Trophoblast cell (in vitro differentiated cells and primary cell): Measurements from ENCODE around the gene ARL8B.

Source experiments
- DNase-seq, 2 donors: peaks; one replicate each; pipeline ENCODE4 v3.0.0-alpha.2; 2016
- H2AFZ ChIP-seq: 2 replicates; pipeline ENCODE4 v1.6.1; 2013; ENCODE audit warnings: low read length, moderate library complexity, mild to moderate bottlenecking; ENCODE audit not compliant: insufficient read depth, poor library complexity
- H2AK5ac ChIP-seq: 2 replicates; pipeline ENCODE4 v1.6.1; 2013; ENCODE audit warnings: mild to moderate bottlenecking, low read length
- H2BK120ac ChIP-seq: 2 replicates; pipeline ENCODE4 v1.6.1; 2013; ENCODE audit warnings: low read length, mild to moderate bottlenecking, moderate library complexity; ENCODE audit not compliant: insufficient read depth, poor library complexity
- H2BK12ac ChIP-seq: 2 replicates; pipeline ENCODE4 v1.6.1; 2013; ENCODE audit warnings: mild to moderate bottlenecking, low read length, moderate library complexity
- H2BK5ac ChIP-seq: 2 replicates; pipeline ENCODE4 v1.6.1; 2013; ENCODE audit warnings: low read length, low read depth, moderate library complexity, mild to moderate bottlenecking; ENCODE audit not compliant: poor library complexity
- H3K14ac ChIP-seq: 2 replicates; pipeline ENCODE4 v1.6.1; 2013; ENCODE audit warnings: mild to moderate bottlenecking, low read length
- H3K18ac ChIP-seq: 2 replicates; pipeline ENCODE4 v1.6.1; 2013; ENCODE audit warnings: mild to moderate bottlenecking, low read length
- H3K23ac ChIP-seq: 2 replicates; pipeline ENCODE4 v1.6.1; 2013; ENCODE audit warnings: low read length
- H3K27ac ChIP-seq: 2 replicates; pipeline ENCODE4 v1.5.1; 2013; ENCODE audit warnings: low read depth, mild to moderate bottlenecking, inconsistent platforms, low read length, moderate library complexity
- H3K27me3 ChIP-seq: 2 replicates; pipeline ENCODE4 v1.6.1; 2013; ENCODE audit warnings: inconsistent platforms, mild to moderate bottlenecking, low read length, moderate library complexity; ENCODE audit not compliant: insufficient read depth
- H3K36me3 ChIP-seq, 2 experiments: 1 replicate in 1 of 2; 2 replicates in 1 of 2; pipeline ENCODE4 v1.6.1; 2013; ENCODE audit warnings: low read length in 2 of 2, mild to moderate bottlenecking in 2 of 2, moderate library complexity in 1 of 2; ENCODE audit not compliant: insufficient read depth in 2 of 2, control insufficient read depth in 1 of 2
- H3K4ac ChIP-seq: 2 replicates; pipeline ENCODE4 v1.6.1; 2013; ENCODE audit warnings: low read depth, mild to moderate bottlenecking, low read length, moderate library complexity
- H3K4me1 ChIP-seq, 2 experiments: 1 replicate in 1 of 2; 2 replicates in 1 of 2; pipeline ENCODE4 v1.6.1; 2013; ENCODE audit warnings: low read length in 2 of 2, mild to moderate bottlenecking in 2 of 2, moderate library complexity in 1 of 2; ENCODE audit not compliant: insufficient read depth in 2 of 2, control insufficient read depth in 1 of 2
- H3K4me2 ChIP-seq: 2 replicates; pipeline ENCODE4 v1.6.1; 2013; ENCODE audit warnings: inconsistent platforms, mild to moderate bottlenecking, low read length, moderate library complexity
- H3K4me3 ChIP-seq: 2 replicates; pipeline ENCODE4 v1.5.1; 2013; ENCODE audit warnings: mild to moderate bottlenecking, low read depth, low read length, inconsistent platforms
- H3K79me1 ChIP-seq: one replicate; pipeline ENCODE4 v1.6.1; 2013; ENCODE audit warnings: low read length
- H3K79me2 ChIP-seq: 2 replicates; pipeline ENCODE4 v1.6.1; 2013; ENCODE audit warnings: low read length, mild to moderate bottlenecking; ENCODE audit not compliant: control insufficient read depth, insufficient read depth, poor library complexity
- H3K9ac ChIP-seq: 2 replicates; pipeline ENCODE4 v1.6.1; 2013; ENCODE audit warnings: mild to moderate bottlenecking, low read length
- H3K9me3 ChIP-seq: 2 replicates; pipeline ENCODE4 v1.6.1; 2013; ENCODE audit warnings: low read depth, mild to moderate bottlenecking, control low read depth, inconsistent platforms, low read length; ENCODE audit not compliant: insufficient read depth
- H4K12ac ChIP-seq: 2 replicates; pipeline ENCODE4 v1.6.1; 2013; ENCODE audit warnings: low read depth, mild to moderate bottlenecking, low read length, moderate library complexity
- H4K8ac ChIP-seq: 2 replicates; pipeline ENCODE4 v1.6.1; 2013; ENCODE audit warnings: low read depth, mild to moderate bottlenecking, low read length, moderate library complexity
- H4K91ac ChIP-seq: one replicate; pipeline ENCODE4 v1.6.1; 2013; ENCODE audit warnings: low read depth, mild to moderate bottlenecking, low read length, moderate library complexity
- WGBS: extraction: QIAGEN DNeasy Blood & Tissue Kit; methylation state at CpG from one replicate; pipeline ENCODE4 v1.1.7; 2013; ENCODE audit warnings: missing lambda C conversion rate; ENCODE audit not compliant: insufficient read length, insufficient coverage; ENCODE audit errors: extremely low coverage; 5-methylcytosine and 5-hydroxymethylcytosine counted together

ARL8B gene

GRCh38 chr3:5187156-5187919 is 65.2 kb downstream of the ARL8B start, which contains the start of gene EDEM1:
Gene EDEM1 (plus strand): TSS chr3:5187707. CDS start chr3:5187806, 99 bp downstream.
- H2AK5ac ChIP-seq = peak within 1 kb of the TSS; percentile 61
- peak within 1 kb of the TSS; percentile 92 for H3K9ac ChIP-seq
- peaks cover 3 to 7% of the 10 kb centered on the region in 2 experiments for H3K4me1 ChIP-seq
- H3K27ac ChIP-seq = peak within 1 kb of the TSS; percentile 83
- peak within 1 kb of the TSS; percentile 95 for H3K4me3 ChIP-seq
- no CpG with 5 or more reads among the region's 78 CpGs for WGBS
- peaks cover 0 to 5% of the 10 kb centered on the region in 2 experiments for H3K36me3 ChIP-seq
- no peaks in the 10 kb centered on the region for H3K27me3 ChIP-seq
- peak within 1 kb of the TSS; percentile 33 for H2AFZ ChIP-seq
- peak within 1 kb of the TSS; percentile 87 for H3K4ac ChIP-seq
- H3K4me2 ChIP-seq = peak within 1 kb of the TSS; percentile 87
- no peaks in the 10 kb centered on the region for H3K9me3 ChIP-seq
- H2BK5ac ChIP-seq = peak within 1 kb of the TSS; percentile 89
- DNase-seq = peak; percentile 94 to 98
- H3K14ac ChIP-seq = peak within 1 kb of the TSS; percentile 72
- peak within 1 kb of the TSS; percentile 71 for H4K8ac ChIP-seq
- peaks cover 12% of the 10 kb centered on the region for H3K79me1 ChIP-seq
- peak within 1 kb of the TSS; percentile 85 for H4K91ac ChIP-seq
- no peak within 1 kb of the TSS for H3K23ac ChIP-seq
- H3K79me2 ChIP-seq = peaks cover 20% of the 10 kb centered on the region
- H2BK12ac ChIP-seq = peak within 1 kb of the TSS; percentile 16
- H3K18ac ChIP-seq = peak within 1 kb of the TSS; percentile 85
- peak within 1 kb of the TSS; percentile 3 for H4K12ac ChIP-seq
- peak within 1 kb of the TSS; percentile 73 for H2BK120ac ChIP-seq

- Histone ChIP-seq H4K12ac (peak overlapping the region; percentile 3), H3K4me3 (peak overlapping the region; percentile 95), H2BK5ac (peak overlapping the region; percentile 89), H3K4me2 (peak overlapping the region; percentile 69), H3K27ac (peak overlapping the region; percentile 83), H4K91ac (peak overlapping the region; percentile 85), H3K79me2 (peaks cover 20% of the 10 kb centered on the region), H3K27me3 (no peaks in the 10 kb centered on the region), H3K4ac (peak overlapping the region; percentile 87), H2AFZ (peak overlapping the region; percentile 33), H2BK12ac (peak overlapping the region; percentile 16), H3K18ac (peak overlapping the region; percentile 85), H3K79me1 (peaks cover 12% of the 10 kb centered on the region), H4K8ac (peak overlapping the region; percentile 20), H3K4me1 (peaks cover 4 to 8% of the 10 kb centered on the region in 2 experiments), H3K36me3 (peaks cover under 1 to 4% of the 10 kb centered on the region in 2 experiments), H3K14ac (peak overlapping the region; percentile 72), H3K9ac (peak overlapping the region; percentile 92), H3K9me3 (no peaks in the 10 kb centered on the region), H2BK120ac (peak overlapping the region; percentile 72), H2AK5ac (peak overlapping the region; percentile 61), H3K23ac (no peak overlapping the region)
- peak; percentile 25 to 54 for DNase-seq
- no CpG with 5 or more reads among the region's 66 CpGs for WGBS
Measured at GRCh38 chr3:5187920-5188418, 65.9 kb downstream of the ARL8B start.

GRCh38 chr3:5188419-5189221 is 66.5 kb downstream of the ARL8B start:
- peak; percentile 17 to 54 for DNase-seq
- Histone ChIP-seq H3K9ac (peak overlapping the region; percentile 92), H3K9me3 (no peaks in the 10 kb centered on the region), H4K12ac (peak overlapping the region; percentile 3), H3K36me3 (peaks cover 2 to 3% of the 10 kb centered on the region in 2 experiments), H3K23ac (no peak overlapping the region), H3K27ac (no peak overlapping the region), H4K91ac (peak overlapping the region; percentile 85), H3K4me2 (peak overlapping the region; percentile 69), H3K79me1 (peaks cover 12% of the 10 kb centered on the region), H3K79me2 (peaks cover 20% of the 10 kb centered on the region), H3K4me1 (peaks cover 5 to 11% of the 10 kb centered on the region in 2 experiments), H3K14ac (peak overlapping the region; percentile 72), H2BK5ac (peak overlapping the region; percentile 89), H3K18ac (peak overlapping the region; percentile 85), H2AFZ (no peak overlapping the region), H4K8ac (peak overlapping the region; percentile 32), H3K27me3 (no peaks in the 10 kb centered on the region), H2BK120ac (peak overlapping the region; percentile 27), H3K4ac (peak overlapping the region; percentile 87), H2AK5ac (no peak overlapping the region), H3K4me3 (peak overlapping the region; percentile 95), H2BK12ac (no peak overlapping the region)
- no CpG with 5 or more reads among the region's 26 CpGs for WGBS

GRCh38 chr3:5190147-5190791 is 68.2 kb downstream of the ARL8B start:
- no peak overlapping the region for H2BK5ac ChIP-seq

More at GRCh38 chr3:5190147-5190791, 68.2 kb downstream of the ARL8B start:
- Histone ChIP-seq H2AFZ (no peak overlapping the region), H3K36me3 (peaks cover 3 to 5% of the 10 kb centered on the region in 2 experiments), H2AK5ac (no peak overlapping the region), H2BK120ac (no peak overlapping the region), H3K79me1 (peaks cover 15% of the 10 kb centered on the region), H3K79me2 (peaks cover 22% of the 10 kb centered on the region), H3K27me3 (no peaks in the 10 kb centered on the region), H3K9ac (no peak overlapping the region), H4K8ac (no peak overlapping the region), H2BK12ac (no peak overlapping the region), H3K23ac (no peak overlapping the region), H3K14ac (no peak overlapping the region), H3K4ac (peak overlapping the region; percentile 41), H3K4me3 (no peak overlapping the region), H3K4me1 (peaks cover 5 to 14% of the 10 kb centered on the region in 2 experiments), H3K27ac (no peak overlapping the region), H4K12ac (no peak overlapping the region), H4K91ac (no peak overlapping the region), H3K4me2 (no peak overlapping the region), H3K18ac (no peak overlapping the region), H3K9me3 (no peaks in the 10 kb centered on the region)
- DNase-seq = peak in 1 of 2 donors; percentile 50
- WGBS = 100% methylated on average over 1 of the region's 7 CpGs
